GM12875 (cell line): ENCODE data around the gene AP4E1.
"Not testable (repeated sequence)": the region's sequence is repeated elsewhere in the genome, so short reads cannot be mapped to it uniquely, and the experiment has no call there.

Experiments
- H3K4me3 ChIP-seq: one replicate; pipeline ENCODE4 v1.5.1; 2011; ENCODE audit warnings: low read depth, low read length, control low read depth
- TF ChIP-seq, protein P1 (sequence below): IDR thresholded peaks from 2 replicates; pipeline ENCODE4 v1.5.1; 2011; ENCODE audit warnings: low read depth, mild to moderate bottlenecking, control low read depth, inconsistent platforms, low read length, moderate library complexity, borderline replicate concordance; ENCODE audit not compliant: insufficient read depth

The AP4E1 gene

DNA sequence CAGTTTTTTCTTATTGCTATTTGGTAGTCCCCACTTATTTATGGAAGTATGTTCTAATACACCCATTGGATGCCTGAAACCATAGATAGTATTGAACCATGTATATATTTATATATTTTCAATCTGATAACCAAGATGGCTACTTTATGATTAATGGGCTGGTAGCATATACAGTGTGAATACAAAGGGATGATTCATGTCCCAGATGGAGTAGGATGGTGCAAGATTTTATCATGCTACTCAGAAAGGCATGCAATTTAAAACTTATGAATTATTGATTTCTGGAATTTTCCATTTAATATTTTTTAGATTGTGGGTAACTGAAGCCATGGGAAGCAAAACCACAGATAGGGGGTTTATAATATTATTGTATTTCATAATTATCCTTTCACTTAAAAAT is 35.2 kb downstream of the AP4E1 start:
- no peak overlapping the region for H3K4me3 ChIP-seq
- TF ChIP-seq, protein P1, sequence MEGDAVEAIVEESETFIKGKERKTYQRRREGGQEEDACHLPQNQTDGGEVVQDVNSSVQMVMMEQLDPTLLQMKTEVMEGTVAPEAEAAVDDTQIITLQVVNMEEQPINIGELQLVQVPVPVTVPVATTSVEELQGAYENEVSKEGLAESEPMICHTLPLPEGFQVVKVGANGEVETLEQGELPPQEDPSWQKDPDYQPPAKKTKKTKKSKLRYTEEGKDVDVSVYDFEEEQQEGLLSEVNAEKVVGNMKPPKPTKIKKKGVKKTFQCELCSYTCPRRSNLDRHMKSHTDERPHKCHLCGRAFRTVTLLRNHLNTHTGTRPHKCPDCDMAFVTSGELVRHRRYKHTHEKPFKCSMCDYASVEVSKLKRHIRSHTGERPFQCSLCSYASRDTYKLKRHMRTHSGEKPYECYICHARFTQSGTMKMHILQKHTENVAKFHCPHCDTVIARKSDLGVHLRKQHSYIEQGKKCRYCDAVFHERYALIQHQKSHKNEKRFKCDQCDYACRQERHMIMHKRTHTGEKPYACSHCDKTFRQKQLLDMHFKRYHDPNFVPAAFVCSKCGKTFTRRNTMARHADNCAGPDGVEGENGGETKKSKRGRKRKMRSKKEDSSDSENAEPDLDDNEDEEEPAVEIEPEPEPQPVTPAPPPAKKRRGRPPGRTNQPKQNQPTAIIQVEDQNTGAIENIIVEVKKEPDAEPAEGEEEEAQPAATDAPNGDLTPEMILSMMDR = no peak

DNA sequence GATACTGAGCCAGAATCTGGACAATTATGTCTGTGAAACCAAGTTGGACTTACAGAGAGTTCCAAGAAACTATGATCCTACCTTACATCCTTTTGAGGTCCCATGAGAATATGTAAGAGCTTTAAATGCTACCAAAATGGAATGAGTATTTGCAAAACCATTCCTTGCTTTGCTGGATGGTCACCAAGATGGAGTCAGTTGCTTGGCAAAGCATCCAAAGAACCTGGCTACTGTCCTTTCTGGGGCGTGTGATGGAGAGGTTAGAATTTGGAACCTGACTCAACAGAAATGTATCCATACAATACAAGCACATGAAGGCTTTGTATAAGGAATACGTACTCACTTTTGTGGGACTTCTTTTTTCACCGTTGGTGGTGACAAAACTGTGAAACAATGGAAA is 36.2 kb downstream of the AP4E1 start:
- H3K4me3 ChIP-seq = no peak overlapping the region
- TF ChIP-seq, protein P1 = no peak

DNA sequence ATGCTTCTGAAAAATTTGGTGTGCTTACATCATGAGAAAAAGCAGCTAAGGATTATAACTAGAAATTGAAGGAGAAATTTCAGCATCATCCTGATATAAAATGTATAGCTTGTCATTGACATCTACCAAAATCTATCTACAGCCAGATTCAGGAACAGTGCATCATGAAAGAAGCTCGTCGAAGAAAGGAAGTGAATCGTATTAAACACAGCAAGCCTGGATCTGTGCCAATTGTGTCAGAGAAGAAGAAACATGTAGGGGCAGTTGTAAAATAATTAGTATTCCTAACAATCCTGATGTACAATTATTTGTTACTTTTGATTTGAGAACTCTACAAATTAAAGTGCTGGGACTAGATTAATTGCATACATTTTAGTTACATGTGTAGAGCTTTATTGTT is 37.2 kb downstream of the AP4E1 start:
- H3K4me3 ChIP-seq = no peak overlapping the region
- TF ChIP-seq, protein P1 = no peak

DNA sequence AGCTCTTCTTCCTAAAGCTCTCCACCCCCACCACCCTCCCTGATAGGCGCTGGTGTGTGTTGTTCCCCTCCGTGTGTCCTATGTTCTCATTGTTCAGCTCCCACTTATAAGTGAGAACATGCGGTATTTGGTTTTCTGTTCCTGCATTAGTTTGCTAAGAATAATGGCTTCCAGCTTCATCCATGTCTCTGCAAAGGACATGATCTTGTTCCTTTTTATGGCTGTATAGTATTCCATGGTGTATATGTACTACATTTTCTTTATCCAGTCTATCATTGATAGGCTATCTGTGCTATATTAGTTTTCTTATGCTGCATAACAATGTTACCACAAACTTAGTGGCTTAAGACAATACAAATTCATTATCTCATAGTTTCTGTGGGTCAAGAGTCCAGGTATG is 42.3 kb downstream of the AP4E1 start:
- H3K4me3 ChIP-seq = not testable (repeated sequence)

DNA sequence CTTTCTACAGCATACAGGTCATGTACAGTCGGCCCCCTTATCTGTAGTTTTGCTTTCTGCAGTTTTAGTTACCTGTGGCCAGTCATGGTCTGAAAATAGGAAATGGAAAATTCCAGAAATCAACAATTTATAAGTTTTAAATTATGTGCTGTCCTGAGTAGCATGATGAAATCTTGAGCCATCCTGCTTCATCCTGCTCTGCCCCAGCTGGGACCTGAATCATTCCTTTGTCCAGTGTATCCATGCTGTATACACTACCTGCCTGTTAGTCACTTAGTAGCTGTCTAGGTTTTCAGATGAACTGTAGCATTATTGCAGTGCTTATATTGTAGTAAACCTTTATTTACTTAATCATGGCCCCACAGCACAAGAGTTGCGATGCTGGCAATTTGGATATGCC is 44.8 kb downstream of the AP4E1 start:
- no peak overlapping the region for H3K4me3 ChIP-seq
- TF ChIP-seq, protein P1 = no peak

DNA sequence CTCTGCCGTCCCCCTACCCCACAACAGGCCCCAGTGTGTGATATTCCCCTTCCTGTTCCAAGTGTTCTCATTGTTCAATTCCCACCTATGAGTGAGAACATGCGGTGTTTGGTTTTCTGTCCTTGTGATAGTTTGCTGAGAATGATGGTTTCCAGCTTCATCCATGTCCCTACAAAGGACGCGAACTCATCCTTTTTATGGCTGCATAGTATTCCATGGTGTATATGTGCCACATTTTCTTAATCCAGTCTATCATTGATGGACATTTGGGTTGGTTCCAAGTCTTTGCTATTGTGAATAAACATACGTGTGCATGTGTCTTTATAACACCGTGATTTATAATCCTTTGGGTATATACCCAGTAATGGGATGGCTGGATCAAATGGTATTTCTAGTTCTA is 46.4 kb downstream of the AP4E1 start:
- not testable (repeated sequence) for H3K4me3 ChIP-seq

DNA sequence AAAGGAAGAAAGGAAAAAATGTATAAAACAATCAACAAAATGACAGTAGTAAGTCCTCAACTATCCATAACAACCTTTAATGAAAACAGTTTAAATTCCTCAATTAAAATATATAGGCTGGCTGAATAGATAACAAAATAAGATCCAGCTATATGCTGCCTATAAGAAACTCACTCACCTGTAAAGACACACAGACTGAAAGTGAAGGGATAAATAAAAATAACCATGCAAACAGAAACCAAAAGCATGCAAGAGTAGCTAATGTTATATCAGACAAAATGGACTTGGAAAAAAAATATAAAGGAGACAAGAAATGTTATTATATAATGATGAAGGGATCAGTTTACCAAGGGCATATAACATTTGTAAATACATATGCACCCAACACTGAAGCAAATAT is 51.2 kb downstream of the AP4E1 start:
- TF ChIP-seq, protein P1 = no peak
- H3K4me3 ChIP-seq = no peak overlapping the region

DNA sequence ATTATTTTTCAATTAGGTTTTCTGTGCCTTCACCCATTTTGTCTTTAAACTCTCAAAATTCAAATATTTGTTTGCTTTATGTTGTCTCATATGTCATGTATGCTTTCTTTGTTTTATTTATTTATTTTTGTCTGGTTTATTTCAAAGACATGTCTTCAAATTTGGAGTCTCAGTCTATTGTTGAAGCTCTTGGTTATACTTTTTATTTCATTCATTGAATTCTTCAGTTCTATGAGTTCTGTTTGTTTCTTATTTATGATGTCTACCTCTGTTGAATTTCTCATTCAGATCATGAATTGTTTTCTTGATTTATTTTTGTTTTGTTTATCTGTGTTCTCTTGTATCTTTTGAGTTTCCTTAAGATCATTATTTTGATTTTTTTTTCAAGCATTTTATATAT is 55.6 kb downstream of the AP4E1 start:
- TF ChIP-seq, protein P1 = no peak
- no peak overlapping the region for H3K4me3 ChIP-seq
